GM19395 (cell line): Measurements from ENCODE around the gene DIAPH1.
A peak's percentile ranks its signal among the peaks of the same experiment; 100 is the strongest.

Experiments used
- ATAC-seq: cut with Tn5 transposase; IDR thresholded peaks from one replicate; pipeline ENCODE4 v1.9.1; 2021; ENCODE audit warnings: mild to moderate bottlenecking, moderate library complexity; ENCODE audit not compliant: unreplicated experiment

DIAPH1 gene

GRCh38 chr5:141640051-141640415 lies 21.2 kb upstream of the DIAPH1 start:
- ATAC-seq, result no peak

DNA sequence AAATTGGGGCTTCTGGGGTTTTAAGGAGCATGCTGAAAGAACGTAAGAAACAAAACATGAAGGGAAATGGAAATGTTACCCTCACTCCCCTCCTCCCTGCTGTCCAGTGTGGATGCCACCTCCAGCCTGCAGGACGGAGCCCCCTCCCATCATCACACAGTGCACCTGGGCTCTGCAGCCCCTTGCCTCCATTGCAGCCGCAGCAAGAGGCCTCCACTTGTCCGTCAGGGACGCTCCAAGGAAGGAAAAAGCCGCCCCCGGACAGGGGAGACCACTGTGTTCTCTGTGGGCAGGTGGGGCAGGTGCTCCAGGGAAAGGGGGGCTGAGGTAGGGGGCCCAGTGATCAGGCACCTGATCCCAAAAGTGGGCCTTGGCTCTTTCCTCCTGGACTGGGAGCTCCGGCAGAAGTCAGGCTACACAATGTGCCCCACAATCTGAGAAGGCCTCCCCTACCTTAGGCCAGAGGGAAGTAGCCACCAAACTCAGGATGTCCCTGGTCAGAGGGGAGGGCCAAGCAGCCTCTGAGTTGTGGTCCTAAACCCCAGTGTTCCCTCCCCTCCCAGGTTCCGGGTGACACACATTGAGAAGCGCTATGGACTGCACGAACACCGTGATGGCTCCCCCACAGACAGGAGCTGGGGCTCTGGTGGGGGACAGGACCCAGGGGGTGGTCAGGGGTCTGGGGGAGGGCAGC lies 20.7 kb upstream of the DIAPH1 start:
- no peak for ATAC-seq

- ATAC-seq, result no peak
Observed at GRCh38 chr5:141638771-141639170, 20.0 kb upstream of the DIAPH1 start.

DNA sequence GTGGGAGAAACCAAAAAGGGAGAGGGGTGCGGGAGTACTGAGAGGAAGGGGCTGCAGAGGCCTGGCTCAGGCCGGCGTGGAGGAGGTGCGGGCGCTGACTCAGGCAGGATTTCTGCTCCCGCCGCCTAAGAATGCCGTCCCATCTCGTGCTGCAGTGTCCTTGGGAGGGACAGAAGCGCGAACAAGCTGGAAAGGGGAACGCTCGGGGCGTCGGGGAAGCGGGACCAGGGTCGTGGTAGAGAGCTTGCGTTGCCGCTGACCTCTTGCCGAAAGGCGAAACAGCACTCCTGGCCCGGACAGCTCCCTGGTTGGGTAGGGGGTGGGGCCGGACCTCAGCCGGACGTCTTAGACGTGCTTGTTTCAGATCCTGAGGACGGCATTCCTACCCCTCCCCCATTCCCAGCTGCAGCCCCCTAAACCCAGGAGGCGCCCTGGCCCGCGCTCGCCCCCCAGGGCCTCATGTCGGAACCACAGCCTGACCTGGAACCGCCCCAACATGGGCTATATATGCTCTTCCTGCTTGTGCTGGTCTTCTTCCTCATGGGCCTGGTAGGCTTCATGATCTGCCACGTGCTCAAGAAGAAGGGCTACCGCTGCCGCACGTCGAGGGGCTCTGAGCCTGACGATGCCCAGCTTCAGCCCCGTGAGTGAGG lies 19.1 kb upstream of the DIAPH1 start:
- ATAC-seq, result peak; percentile 32

DNA sequence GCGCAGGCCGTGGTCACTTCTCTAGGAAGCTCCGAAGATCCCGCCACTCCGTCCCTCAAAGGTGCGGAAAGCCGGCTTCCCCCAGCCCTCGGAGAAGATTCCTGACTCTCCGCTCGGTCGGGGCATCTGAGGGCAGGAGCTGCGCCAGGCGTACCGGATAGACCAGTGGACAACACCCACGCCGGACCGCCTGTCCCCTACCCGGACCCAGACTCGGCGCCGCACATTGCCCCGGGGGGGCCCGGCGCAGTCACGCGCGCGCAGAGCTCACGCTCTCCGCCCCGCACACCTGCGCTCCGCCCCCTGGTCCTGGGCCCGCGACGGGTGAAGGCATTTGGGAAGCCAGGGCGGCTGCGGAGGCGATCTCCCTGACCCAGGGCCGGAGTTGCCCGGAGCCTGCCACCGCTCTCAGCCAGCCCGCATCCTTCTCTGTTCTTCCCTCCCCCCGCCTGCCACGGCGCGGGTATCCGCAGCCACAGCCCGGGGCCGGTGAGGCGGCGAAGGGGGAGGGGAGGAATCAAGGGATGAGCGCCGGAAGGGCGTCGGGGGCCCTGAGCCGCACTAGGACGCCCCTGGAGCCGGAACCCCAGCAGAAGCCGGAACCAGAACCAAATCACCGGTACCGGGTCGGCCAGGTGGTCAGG lies 18.4 kb upstream of the DIAPH1 start:
- ATAC-seq, result peak; percentile 31

- peak; percentile 65 for ATAC-seq
Observed at GRCh38 chr5:141636413-141637122, 17.8 kb upstream of the DIAPH1 start, which contains the start of the genes HDAC3 and RELL2. Gene HDAC3, minus strand, starts transcription at chr5:141636849. Its CDS starts 59 bp downstream, at chr5:141636790. Gene RELL2, plus strand, starts transcription at chr5:141636997. Its CDS starts 1,229 bp downstream, at chr5:141638226.

GRCh38 chr5:141636106-141636412 lies 17.3 kb upstream of the DIAPH1 start:
- no peak for ATAC-seq

GRCh38 chr5:141635646-141636045 lies 16.8 kb upstream of the DIAPH1 start:
- no peak for ATAC-seq

GRCh38 chr5:141634720-141635119 lies 15.9 kb upstream of the DIAPH1 start:
- ATAC-seq, result no peak

DNA sequence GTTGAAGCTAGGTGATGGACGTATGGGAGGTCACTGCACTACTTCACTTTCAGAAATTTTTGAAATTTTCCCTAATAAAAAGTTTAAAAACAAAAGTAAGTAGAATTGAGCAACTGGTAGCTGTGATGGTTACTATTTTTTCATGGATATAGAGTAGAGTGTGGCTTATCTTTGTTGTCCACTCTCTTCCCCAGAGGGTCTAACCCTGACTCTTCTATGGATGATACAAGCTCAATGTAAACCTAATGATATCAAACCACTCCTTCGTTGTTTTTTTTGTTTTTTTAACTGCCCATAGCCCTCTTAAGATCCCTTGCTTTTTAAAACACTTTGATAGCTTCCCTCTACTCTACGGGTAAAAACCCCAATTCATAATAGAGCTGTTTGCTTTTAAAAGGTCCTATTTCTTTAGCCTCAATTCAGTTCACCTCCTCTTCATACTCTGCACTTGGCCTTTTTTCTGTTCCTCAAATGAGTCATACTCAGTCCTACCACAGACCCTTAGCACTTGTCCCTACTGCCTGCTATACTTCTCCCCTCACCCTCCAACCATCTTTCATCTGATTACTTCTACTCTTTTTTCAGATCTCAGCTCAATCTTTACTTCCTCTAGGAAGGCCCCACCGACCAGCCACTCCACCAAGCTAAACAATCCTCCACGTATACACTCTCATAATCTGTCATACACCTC lies 15.2 kb upstream of the DIAPH1 start:
- ATAC-seq, result peak; percentile 74

DNA sequence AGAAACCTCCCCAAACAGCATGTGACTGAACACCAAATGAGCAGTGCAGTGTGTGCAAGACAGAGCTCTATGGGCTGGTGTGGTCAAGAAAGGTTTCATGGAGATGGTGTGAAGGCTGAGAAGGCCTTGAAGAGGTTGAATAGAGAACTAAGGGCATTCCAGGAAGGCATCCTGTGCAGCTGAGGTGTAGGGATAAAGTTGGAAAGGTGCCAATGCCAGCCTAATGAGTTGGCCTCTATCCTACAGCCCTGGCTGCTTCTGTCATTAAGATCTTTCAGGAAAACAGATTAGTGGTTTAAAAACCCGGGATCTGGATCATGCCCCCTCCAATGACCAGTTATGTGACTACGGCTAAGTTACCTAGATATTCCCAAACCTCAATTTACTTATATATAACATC lies 13.8 kb upstream of the DIAPH1 start:
- no peak for ATAC-seq

- ATAC-seq, result no peak
Observed at GRCh38 chr5:141630570-141631140, 11.9 kb upstream of the DIAPH1 start.

GRCh38 chr5:141628175-141628788 lies 9.5 kb upstream of the DIAPH1 start:
- ATAC-seq, result no peak

DNA sequence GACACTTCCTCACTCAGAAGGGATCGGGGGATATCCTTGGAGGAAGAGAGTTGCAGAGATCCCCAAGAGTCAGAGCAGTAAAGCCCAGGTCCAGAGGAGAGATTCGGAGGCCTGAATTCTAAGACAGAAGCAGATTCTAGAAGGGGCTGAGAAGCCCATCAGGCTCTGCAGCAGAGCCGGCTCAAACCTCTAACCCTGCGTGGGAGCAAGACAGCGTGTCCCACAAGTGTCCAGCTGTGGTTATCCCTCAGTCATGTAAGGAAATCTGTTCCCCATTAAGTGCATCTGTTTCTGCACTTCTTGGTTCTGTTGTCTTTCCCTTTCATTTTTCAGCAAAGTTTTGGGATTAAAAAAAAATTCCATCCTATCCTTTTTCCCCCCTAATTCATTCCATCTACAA lies 4.8 kb upstream of the DIAPH1 start:
- ATAC-seq, result no peak

DNA sequence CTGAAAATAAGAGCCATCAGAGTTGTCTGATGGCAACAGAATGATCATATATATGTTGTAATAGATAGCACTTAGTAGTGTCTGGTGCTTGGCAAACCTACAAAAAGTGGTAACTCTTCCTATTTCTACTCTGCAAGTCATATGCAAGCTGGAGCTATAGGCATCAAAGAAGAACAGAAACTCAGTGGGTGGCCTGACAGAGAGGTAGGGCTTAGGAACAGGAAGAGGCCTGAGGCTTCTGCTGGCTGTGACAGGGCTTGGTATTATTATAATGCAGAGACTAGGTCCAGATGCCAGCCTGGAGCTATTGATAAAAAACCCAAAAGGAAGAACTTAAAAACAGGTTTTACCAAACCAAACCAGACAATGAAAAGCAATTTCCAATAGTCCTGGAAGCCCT lies 4.4 kb upstream of the DIAPH1 start:
- ATAC-seq, result peak; percentile 63

GRCh38 chr5:141618030-141618803 lies 583 bp downstream of the DIAPH1 start:
- ATAC-seq, result peak; percentile 39

DNA sequence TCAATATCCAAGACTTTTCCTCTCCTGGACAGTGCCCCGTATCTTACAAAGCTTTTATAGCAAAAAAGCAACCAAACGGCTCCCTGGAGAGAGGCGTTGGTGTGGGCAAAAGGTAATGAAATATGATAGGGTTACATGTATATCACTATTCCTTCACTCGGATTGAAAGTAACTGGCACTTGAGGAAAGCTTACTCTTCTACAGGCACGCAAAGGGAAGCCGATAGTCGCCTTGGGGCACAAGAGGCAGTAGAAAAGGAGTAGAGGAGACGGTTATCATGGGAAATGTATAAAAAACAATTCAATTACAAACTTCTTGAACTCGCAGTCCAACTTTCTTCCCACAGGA lies 1.1 kb downstream of the DIAPH1 start:
- ATAC-seq, result no peak

GRCh38 chr5:141617128-141617527 lies 1.7 kb downstream of the DIAPH1 start:
- no peak for ATAC-seq

DNA sequence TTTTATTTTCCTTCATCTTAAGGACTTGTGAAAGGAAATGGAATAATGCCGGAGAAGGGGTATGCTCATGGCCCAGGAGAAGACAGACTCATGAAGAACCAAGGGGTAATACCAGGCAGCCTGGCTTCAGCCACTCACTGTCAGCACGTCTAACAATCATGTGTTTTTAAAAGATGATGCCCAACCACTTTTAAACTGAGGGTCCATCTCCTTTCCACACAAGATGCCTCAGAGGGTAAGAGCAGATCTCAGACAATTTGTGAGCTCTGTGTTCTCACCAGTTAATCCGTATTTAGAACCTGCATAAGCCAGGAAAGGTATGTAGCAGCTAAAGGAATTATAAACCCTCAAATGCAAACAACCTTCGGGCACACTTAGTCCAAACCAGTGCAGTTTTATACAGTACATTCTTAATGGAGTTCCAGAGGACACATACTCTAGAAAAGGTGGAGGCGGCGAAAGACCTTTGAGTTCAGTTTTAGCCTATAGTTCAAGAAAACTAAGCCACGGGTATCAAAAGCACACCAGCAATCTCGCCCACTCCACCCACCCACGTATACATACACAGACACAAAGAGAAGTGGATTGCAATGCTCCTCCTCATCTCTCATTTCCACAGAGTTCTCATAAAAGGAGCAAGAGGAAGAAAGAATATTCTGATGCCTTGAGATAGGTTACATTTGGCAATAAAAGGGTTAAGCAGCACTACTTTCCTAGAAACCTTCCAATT lies 2.6 kb downstream of the DIAPH1 start:
- no peak for ATAC-seq
